ENCODE data around the gene NFATC1.
A peak's percentile ranks its signal among the peaks of the same experiment; 100 is the strongest.
"Not testable (repeated sequence)": the region's sequence is repeated elsewhere in the genome, so short reads cannot be mapped to it uniquely, and the experiment has no call there.

Gene NFATC1

GRCh38 chr18:79368681-79369080, 27.0 kb upstream of the NFATC1 start:
- peaks cover 19% of the 10 kb centered on the region for H3K36me3 Mint-ChIP-seq (ENCODE audit: low read depth)
- H3K27me3 Mint-ChIP-seq, result no peaks in the 10 kb centered on the region
- no peak overlapping the region for H3K4me3 Mint-ChIP-seq
- H3K27ac Mint-ChIP-seq, result peak overlapping the region; percentile 18
- H3K9me3 Mint-ChIP-seq, result no peaks in the 10 kb centered on the region
- peaks cover 32% of the 10 kb centered on the region for H3K4me1 Mint-ChIP-seq (ENCODE audit: low read depth)

- Mint-ChIP-seq H3K36me3 (ENCODE audit: low read depth) (peaks cover 12% of the 10 kb centered on the region), H3K27me3 (no peaks in the 10 kb centered on the region), H3K27ac (peak overlapping the region; percentile 67), H3K4me3 (no peak overlapping the region), H3K4me1 (ENCODE audit: low read depth) (peaks cover 32% of the 10 kb centered on the region), H3K9me3 (no peaks in the 10 kb centered on the region)
Observed at GRCh38 chr18:79371561-79372121, 24.1 kb upstream of the NFATC1 start.

- peaks cover 12% of the 10 kb centered on the region for H3K36me3 Mint-ChIP-seq (ENCODE audit: low read depth)
- no peaks in the 10 kb centered on the region for H3K27me3 Mint-ChIP-seq
- H3K9me3 Mint-ChIP-seq, result no peaks in the 10 kb centered on the region
- H3K4me3 Mint-ChIP-seq, result no peak overlapping the region
- H3K27ac Mint-ChIP-seq, result no peak overlapping the region
- H3K4me1 Mint-ChIP-seq (ENCODE audit: low read depth), result peaks cover 32% of the 10 kb centered on the region
Observed at GRCh38 chr18:79372461-79372860, 23.3 kb upstream of the NFATC1 start.

GRCh38 chr18:79372991-79373390, 22.7 kb upstream of the NFATC1 start:
- Mint-ChIP-seq H3K9me3 (no peaks in the 10 kb centered on the region), H3K4me1 (ENCODE audit: low read depth) (peaks cover 28% of the 10 kb centered on the region), H3K27ac (no peak overlapping the region), H3K4me3 (no peak overlapping the region), H3K36me3 (ENCODE audit: low read depth) (peaks cover 12% of the 10 kb centered on the region), H3K27me3 (no peaks in the 10 kb centered on the region)

- Mint-ChIP-seq H3K36me3 (ENCODE audit: low read depth) (peaks cover 7% of the 10 kb centered on the region), H3K9me3 (no peaks in the 10 kb centered on the region), H3K4me1 (ENCODE audit: low read depth) (peaks cover 21% of the 10 kb centered on the region), H3K27me3 (no peaks in the 10 kb centered on the region), H3K4me3 (no peak overlapping the region), H3K27ac (no peak overlapping the region)
Observed at GRCh38 chr18:79373736-79374135, 22.0 kb upstream of the NFATC1 start.

- Mint-ChIP-seq H3K4me3 (no peak overlapping the region), H3K27ac (no peak overlapping the region), H3K4me1 (ENCODE audit: low read depth) (peaks cover 26% of the 10 kb centered on the region), H3K36me3 (ENCODE audit: low read depth) (peaks cover 10% of the 10 kb centered on the region), H3K9me3 (no peaks in the 10 kb centered on the region), H3K27me3 (no peaks in the 10 kb centered on the region)
Observed at GRCh38 chr18:79374408-79375171, 21.1 kb upstream of the NFATC1 start.

- H3K4me1 Mint-ChIP-seq (ENCODE audit: low read depth), result peaks cover 21% of the 10 kb centered on the region
- no peak overlapping the region for H3K27ac Mint-ChIP-seq
- peaks cover 10% of the 10 kb centered on the region for H3K36me3 Mint-ChIP-seq (ENCODE audit: low read depth)
- H3K27me3 Mint-ChIP-seq, result no peaks in the 10 kb centered on the region
- H3K9me3 Mint-ChIP-seq, result no peaks in the 10 kb centered on the region
- H3K4me3 Mint-ChIP-seq, result no peak overlapping the region
Observed at GRCh38 chr18:79375441-79376154, 20.1 kb upstream of the NFATC1 start.

- H3K27ac Mint-ChIP-seq; H3K9me3 Mint-ChIP-seq; H3K36me3 Mint-ChIP-seq (ENCODE audit: low read depth); H3K27me3 Mint-ChIP-seq; H3K4me3 Mint-ChIP-seq: not testable (repeated sequence)
- H3K4me1 Mint-ChIP-seq (ENCODE audit: low read depth), result peaks cover 12% of the 10 kb centered on the region
Observed at GRCh38 chr18:79376661-79377060, 19.1 kb upstream of the NFATC1 start.

- H3K4me1 Mint-ChIP-seq (ENCODE audit: low read depth), result peaks cover 9% of the 10 kb centered on the region
- H3K4me3 Mint-ChIP-seq, result no peak overlapping the region
- H3K9me3 Mint-ChIP-seq, result no peaks in the 10 kb centered on the region
- no peak overlapping the region for H3K27ac Mint-ChIP-seq
- no peaks in the 10 kb centered on the region for H3K27me3 Mint-ChIP-seq
- peaks cover 10% of the 10 kb centered on the region for H3K36me3 Mint-ChIP-seq (ENCODE audit: low read depth)
Observed at GRCh38 chr18:79377187-79377891, 18.4 kb upstream of the NFATC1 start.

GRCh38 chr18:79378536-79379250, 17.0 kb upstream of the NFATC1 start:
- peaks cover 9% of the 10 kb centered on the region for H3K4me1 Mint-ChIP-seq (ENCODE audit: low read depth)
- no peaks in the 10 kb centered on the region for H3K27me3 Mint-ChIP-seq
- peaks cover 10% of the 10 kb centered on the region for H3K36me3 Mint-ChIP-seq (ENCODE audit: low read depth)
- H3K9me3 Mint-ChIP-seq, result no peaks in the 10 kb centered on the region
- H3K27ac Mint-ChIP-seq, result no peak overlapping the region
- H3K4me3 Mint-ChIP-seq, result no peak overlapping the region

- Mint-ChIP-seq H3K27me3 (no peaks in the 10 kb centered on the region), H3K4me3 (no peak overlapping the region), H3K36me3 (ENCODE audit: low read depth) (peaks cover 6% of the 10 kb centered on the region), H3K4me1 (ENCODE audit: low read depth) (peaks cover 9% of the 10 kb centered on the region), H3K27ac (no peak overlapping the region), H3K9me3 (no peaks in the 10 kb centered on the region)
Observed at GRCh38 chr18:79379251-79379905, 16.4 kb upstream of the NFATC1 start.

- H3K4me3 Mint-ChIP-seq, result no peak overlapping the region
- H3K27me3 Mint-ChIP-seq, result no peaks in the 10 kb centered on the region
- H3K4me1 Mint-ChIP-seq (ENCODE audit: low read depth), result peaks cover 9% of the 10 kb centered on the region
- peaks cover 6% of the 10 kb centered on the region for H3K36me3 Mint-ChIP-seq (ENCODE audit: low read depth)
- H3K27ac Mint-ChIP-seq, result no peak overlapping the region
- H3K9me3 Mint-ChIP-seq, result no peaks in the 10 kb centered on the region
Observed at GRCh38 chr18:79379931-79380815, 15.6 kb upstream of the NFATC1 start.
